G401 (cell line): ENCODE results near the gene ABCC10. TPM values are rescaled to one million over a fixed set of nuclear protein-coding genes. Genes with fewer than 3 reads are reported as not detected.
A peak's percentile ranks its signal among the peaks of the same experiment; 100 is the strongest.
"Not testable (repeated sequence)": the region's sequence is repeated elsewhere in the genome, so short reads cannot be mapped to it uniquely, and the experiment has no call there.

Experiments
- DNase-seq: peaks from one replicate; pipeline ENCODE4 v3.0.0-alpha.2; 2015; ENCODE audit warnings: low spot score
- in situ Hi-C: cut with HindIII; loops from 2 replicates; pipeline ENCODE4 v1.10.0; 2016; ENCODE audit warnings: low sequenced_read_pairs, mixed read lengths
- total RNA-seq: library from RNA; depleted of rRNA; stranded (reverse); fragments of >200 nt; shearing (Covaris generic); gene quantifications from 2 replicates; pipeline ENCODE4 v1.2.3, GENCODE V29; 2014

ABCC10 gene
- total RNA-seq, 1 experiment from 2014 or later: 17.3 TPM

DNA sequence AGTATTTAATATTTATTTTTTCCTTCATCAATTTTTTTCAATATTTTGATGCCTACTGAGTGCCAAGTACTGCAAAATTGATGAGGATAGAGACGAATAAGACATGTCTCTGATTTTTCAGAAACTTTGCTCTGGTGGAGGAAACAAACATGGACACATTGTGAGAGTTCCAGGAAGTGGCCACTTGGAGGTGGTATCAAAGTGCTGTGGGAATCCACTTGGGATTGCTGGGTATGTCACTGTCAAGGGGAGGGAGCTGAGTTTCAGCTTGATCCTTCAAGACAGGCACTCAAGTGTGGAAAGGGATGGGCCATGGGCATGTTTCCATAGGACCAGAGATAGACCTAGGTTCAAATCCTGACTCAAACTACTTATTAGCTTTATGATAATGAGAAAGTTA lies 24.5 kb upstream of the ABCC10 start:
- in situ Hi-C loops: no loop called here
- no peak for DNase-seq

DNA sequence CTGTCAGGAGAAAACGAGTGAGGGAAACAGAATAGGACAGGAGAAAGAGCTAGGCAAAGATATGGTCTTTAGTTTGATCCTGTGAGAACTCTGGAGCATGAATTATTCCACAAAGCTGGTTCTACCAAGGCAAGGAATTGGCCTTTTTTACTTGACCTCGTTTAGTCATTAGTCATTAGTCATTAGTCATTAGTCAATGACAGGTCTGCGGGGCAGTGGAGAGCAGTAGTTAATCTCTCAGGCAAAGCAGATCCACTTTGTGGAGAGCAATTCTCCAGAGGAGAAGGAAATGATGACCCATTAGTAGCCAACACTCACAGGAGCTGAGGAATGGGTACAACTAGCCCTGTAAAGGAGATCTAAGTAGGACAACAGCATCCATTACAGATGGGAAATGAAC lies 22.0 kb upstream of the ABCC10 start:
- in situ Hi-C loops: no loop called here
- DNase-seq: no peak

DNA sequence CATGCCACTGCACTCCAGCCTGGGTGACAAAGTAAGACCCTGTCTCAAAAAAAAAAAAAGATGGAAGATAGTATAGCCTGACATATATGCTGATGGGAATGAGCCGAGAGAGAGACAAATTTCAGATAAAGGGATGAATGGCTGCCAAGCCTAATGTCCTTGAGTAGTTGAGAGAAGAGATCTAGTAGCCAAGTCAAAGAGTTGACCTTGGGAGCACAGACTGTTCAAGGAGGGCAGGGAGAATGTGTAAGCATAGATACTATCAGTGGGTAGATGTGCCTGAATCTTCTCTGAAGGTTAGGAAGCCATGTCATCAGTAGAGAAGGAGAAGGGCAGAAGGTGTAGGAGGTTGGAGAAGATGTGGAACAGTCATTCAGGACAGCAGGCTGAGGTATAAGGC lies 20.0 kb upstream of the ABCC10 start:
- in situ Hi-C loops: no loop called here
- no peak for DNase-seq

DNA sequence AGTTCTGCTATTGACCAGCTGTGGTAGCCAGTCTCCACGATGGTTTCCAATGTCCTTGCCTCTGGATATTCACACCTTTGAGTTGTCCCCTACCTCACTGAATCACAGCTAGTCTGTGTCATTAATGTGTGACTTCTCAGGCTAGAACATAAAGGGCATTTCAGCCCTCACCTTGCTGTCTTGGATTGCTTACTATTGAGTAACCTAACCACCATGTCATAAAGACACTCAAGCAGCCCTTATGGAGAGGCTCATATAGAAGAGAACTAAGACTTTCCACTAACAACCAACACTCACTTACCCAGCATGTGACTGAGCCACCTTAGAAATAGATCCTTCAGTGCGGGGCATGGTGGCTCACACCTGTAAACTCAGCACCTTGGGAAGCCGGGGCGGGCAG lies 19.1 kb upstream of the ABCC10 start:
- no peak for DNase-seq
- in situ Hi-C loops: no loop called here

DNA sequence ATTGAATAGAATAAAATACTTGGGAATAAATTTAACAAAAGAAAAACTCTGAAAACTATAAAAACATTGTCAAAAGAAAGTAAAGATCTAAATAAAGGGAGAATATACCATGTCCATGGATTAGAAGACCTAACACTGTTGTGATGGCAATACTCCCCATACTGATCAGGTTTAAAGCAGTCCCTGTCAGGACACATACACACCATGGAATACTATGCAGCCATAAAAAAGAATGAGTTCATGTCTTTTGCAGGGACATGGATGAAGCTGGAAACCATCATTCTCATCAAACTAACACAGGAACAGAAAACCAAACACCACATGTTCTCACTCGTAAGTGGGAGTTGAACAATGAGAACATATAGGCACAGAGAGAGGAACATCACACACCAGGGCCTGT lies 16.6 kb upstream of the ABCC10 start:
- in situ Hi-C loops, DNase-seq: not testable (repeated sequence)

DNA sequence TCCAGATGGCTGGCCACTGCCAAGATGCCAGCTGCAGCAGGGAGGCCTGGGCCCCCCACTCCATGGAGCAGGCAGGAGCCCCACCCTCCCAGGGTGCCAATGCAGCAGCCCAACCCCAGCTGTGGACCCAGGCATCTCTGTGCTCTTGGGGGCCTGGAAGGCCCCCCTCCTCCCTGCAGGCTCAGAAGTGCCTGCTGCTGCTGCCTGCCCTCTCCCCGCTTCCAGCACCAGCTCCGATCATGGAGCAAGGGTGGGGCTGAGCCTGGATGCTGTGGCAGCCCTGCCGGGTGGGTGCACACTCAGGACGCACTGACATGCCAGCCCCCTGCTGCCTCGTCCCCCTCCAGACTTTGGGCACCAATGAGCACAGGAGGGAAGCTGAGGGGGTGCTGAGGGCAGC lies 14.8 kb upstream of the ABCC10 start:
- in situ Hi-C loops: no loop called here
- no peak for DNase-seq

DNA sequence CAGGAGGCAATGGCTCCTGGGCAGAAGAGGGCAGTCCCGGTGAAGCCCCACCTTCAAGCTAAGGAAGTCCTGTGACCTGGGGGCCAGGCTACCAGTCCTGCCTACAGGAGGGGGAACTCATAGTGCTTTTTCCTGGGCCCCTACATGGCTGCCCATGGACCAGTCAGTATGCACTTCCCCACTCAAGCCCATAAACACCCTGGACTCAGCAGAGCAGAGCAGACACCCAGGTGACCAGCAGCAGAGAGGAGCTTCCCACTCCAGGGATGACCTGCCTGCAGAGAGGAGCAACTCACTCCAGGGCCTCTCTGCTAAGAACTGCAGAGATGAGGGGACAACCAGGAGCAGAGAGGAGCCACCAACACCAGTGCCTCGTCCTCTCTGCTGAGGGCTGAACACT lies 14.3 kb upstream of the ABCC10 start:
- DNase-seq: no peak
- in situ Hi-C loops: no loop called here

DNA sequence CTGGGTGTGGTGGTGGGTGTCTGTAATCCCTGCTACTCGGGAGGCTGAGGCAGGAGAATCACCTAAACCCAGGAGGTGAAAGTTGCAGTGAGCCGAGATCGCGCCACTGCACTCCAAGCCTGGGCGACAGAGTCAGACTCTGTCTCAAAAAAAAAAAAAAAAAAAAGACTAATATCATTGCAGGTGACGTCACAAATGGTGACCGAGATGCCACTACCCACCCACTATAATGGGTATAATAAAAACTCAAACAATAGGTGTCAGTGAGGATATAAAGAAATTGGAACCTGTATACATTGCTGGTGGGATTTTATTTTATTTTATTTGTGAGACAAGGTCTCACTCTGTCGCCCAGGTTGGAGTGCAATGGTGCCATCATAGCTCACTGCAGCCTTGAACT lies 12.1 kb upstream of the ABCC10 start:
- in situ Hi-C loops, DNase-seq: not testable (repeated sequence)

DNA sequence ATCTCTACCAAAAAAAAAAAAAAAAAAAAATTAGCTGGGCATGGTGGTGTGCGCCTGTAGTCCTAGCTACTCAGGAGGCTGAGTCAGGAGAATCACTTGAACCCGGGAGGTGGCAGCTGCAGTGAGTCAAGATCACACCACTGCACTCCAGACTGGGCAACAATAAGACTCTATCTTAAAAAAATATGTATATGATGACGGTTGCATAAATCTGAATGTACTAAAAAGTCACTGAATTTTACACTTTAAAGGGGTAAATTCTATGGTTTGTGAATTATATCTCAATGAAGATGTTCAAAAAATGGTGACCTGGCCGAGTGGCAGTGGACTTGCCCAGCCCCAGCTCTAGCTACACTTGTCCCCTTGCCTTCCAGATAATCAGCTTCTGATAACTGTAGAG lies 10.4 kb upstream of the ABCC10 start:
- no peak for DNase-seq
- in situ Hi-C loops: no loop called here

DNA sequence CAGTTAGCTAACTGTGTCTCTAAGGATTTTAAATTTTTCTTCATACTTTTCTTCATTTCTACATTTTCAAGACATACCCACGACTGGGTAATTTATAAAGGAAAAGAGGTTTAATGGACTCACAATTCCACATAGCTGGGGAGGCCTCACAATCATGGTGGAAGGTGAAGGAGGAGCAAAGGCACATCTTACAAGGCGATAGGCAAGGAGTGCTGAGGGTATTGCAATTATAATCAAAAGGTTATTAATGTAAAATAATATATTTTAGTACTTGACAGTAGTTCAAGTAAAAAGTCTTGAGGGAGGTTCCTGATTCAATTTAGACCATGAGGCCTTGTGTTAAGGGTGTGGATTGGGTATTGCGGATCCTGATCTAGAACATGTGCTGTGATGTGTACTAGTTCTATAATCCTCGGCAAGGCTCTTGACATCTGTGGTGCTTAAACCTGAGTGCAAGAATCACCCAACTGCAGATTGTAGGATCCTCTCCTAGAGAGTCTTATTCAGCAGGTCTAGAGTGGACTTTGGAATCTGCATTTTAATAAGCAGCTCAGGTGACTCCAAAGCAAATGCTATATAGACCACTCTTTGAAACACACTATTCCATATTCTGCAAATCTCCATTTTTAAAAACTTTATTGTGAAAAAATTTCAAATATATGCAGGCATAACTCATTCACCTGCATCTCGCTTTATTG lies 7.2 kb upstream of the ABCC10 start:
- in situ Hi-C loops: no loop called here
- DNase-seq: no peak

DNA sequence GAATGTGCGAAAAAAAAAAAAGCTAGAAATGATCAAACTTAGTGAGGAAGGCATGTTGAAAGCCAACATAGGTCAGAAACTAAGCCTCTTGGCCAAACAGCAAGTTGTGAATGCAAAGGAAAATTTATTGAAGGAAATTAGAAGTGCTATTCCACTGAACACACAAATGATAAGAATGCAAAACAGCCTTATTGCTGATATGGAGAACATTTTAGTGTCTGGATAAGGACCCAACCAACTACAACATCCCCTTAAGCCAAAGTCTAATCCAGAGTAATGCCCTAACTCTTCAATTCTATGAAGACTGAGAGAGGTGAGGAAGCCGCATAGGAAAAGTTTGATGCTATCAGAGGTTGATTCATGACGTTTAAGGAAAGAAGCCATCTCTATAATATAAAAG lies 5.5 kb upstream of the ABCC10 start:
- DNase-seq: no peak
- in situ Hi-C loops: no loop called here

DNA sequence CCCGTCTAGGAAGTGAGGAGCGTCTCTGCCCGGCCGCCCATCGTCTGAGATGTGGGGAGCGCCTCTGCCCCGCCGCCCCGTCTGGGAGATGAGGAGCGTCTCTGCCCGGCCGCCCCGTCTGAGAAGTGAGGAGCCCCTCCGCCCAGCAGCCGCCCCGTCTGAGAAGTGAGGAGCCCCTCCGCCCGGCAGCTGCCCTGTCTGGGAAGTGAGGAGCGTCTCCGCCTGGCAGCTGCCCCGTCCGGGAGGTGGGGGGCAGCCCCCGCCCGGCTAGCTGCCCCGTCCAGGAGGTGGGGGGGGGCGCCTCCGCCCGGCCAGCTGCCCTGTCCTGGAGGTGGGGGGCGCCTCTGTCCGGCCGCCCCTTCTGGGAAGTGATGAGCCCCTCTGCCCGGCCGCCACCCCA lies 2.3 kb upstream of the ABCC10 start:
- DNase-seq, in situ Hi-C loops: not testable (repeated sequence)

DNA sequence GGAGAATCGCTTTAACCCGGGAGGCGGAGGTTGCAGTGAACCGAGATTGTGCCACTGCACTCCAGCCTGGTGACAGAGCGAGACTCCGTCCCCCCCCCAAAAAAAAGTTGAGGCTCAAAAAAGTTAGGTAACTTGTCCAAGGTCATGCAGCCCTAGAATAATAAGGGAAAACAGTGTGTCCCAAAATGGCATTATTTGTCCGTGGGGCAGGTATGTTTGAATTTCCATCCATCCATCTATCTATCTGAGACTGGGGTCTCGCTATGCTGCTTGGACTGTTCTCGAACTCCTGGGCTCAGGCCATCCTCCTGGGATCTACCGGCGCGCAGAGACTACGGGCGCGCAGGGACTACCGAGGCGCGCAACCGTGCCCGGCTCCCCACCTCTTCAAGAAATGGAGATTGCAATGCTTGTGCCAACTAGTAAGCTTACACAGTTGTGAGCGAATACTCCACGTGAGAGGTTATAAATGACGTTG lies 374 bp upstream of the ABCC10 start:
- DNase-seq: no peak
- in situ Hi-C loops: no loop called here

DNA sequence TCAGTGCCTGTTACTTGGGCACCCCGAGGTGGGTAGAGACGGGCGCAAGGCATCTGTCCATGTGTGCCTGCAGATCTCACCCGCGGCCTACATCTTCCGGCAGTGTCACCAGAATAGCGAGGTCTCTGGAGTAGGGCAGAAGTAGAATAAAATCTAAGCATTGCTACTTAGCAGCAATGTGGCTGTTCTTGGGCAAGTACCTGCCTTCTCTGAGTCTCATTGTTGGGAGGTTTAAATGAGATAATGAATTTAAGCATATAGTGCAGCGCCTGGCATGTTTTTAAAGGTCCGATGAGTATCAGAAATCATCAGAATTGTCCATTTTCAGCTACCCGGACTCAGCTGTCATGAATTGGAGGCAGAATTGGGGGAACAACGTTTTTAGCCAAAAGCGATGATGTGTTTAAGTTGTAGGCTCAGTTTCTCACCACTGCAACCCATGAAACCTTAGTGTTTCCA lies 800 bp downstream of the ABCC10 start:
- in situ Hi-C loops: no loop called here
- DNase-seq: peak; percentile 53

DNA sequence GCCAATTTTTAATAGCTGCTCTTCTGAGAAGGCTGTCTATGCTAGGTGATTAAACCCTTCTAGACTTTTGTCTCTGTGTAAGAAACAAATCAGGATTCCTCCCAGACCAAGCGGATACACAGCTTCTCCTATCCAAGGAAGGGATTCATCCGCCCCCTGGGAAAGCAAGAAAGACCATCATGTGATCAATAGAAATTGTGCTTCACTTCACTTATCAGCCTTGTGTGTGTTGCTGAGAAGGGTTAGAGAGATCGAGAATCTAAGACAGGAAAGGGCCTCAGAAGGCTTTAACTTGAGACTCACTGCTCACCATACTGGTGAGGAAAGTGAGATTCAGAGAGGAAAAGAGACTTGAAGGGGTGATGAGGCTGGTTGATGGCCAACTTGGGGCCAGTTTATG lies 1.5 kb downstream of the ABCC10 start:
- peak; percentile 8 for DNase-seq
- in situ Hi-C loops: no loop called here

DNA sequence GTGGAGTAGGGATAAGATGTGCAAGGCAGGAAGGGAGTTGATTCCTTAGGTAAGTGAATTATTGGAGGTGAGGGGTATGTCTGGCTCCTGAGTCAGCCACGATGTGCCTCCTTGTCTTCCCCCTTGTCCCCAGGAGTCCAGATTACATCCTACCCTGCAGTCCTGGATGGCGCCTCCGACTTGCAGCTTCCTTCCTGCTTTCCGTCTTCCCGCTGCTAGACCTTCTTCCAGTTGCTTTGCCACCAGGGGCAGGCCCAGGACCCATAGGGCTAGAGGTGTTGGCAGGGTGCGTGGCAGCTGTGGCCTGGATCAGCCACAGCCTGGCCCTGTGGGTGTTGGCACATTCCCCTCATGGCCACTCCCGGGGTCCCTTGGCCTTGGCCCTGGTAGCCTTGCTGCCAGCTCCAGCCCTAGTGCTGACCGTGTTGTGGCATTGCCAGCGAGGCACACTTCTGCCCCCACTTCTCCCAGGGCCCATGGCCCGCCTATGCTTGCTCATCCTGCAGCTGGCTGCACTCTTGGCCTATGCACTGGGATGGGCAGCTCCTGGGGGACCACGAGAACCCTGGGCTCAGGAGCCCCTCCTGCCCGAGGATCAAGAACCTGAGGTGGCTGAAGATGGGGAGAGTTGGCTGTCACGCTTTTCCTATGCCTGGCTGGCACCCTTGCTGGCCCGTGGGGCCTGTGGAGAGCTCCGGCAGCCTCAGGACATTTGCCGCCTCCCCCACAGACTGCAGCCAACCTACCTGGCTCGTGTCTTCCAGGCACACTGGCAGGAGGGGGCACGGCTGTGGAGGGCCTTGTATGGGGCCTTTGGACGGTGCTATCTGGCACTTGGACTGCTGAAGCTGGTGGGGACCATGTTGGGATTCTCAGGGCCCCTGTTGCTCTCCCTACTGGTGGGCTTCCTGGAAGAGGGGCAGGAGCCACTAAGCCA lies 4.9 kb downstream of the ABCC10 start:
- in situ Hi-C loops: no loop called here
- no peak for DNase-seq

DNA sequence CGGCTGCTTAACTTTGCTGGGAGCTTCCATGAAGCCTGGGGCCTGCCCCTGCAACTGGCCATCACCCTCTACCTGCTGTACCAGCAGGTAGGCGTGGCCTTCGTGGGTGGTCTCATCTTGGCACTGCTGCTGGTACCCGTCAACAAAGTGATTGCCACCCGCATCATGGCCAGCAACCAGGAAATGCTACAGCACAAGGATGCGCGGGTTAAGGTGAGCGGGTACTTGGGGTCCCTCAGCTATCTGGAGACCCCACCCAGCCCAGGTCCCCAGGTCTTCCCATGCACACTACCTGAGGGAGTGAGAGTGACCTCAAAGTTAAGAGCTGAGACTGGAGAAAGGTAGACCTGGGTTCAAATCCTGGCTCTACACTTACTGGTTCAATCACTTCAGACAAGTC lies 5.8 kb downstream of the ABCC10 start:
- in situ Hi-C loops: no loop called here

DNA sequence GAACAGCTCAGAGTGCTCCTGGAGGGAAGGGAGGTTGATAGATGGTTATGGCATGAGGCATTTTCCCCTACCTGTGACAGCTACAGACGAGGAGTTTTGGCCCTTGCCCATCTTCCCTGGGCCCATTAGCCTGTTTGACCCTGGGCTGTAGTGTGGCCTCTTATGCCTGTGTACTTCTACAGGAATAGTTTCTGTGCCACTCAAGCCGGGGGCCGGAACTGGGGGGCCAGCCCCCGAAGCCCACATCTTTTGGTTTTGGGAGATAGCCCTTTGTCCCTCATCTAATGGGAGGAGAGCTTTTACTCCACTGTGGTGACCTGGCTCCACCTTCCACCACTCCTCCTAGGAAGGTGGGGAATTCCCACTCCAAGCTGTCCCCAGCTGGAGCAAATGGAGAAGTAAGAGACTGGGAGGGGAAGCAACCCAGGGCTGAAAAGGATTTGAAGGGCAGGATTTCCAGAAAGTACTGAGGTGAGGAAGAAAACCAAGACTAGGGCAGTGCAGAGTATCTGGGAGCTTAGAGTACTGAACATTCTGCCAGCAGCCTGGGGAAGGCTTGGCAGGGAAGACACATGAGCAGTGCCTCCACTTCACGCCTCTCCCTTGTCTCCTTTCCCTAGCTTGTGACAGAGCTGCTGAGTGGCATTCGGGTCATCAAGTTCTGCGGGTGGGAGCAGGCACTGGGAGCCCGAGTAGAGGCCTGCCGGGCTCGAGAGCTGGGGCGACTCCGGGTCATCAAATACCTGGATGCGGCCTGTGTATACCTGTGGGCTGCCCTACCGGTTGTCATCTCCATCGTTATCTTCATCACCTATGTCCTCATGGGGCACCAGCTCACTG lies 6.9 kb downstream of the ABCC10 start:
- in situ Hi-C loops: no loop called here
- DNase-seq: no peak

More for the DNA sequence above, 5.8 kb downstream of the ABCC10 start:
- no peak for DNase-seq

DNA sequence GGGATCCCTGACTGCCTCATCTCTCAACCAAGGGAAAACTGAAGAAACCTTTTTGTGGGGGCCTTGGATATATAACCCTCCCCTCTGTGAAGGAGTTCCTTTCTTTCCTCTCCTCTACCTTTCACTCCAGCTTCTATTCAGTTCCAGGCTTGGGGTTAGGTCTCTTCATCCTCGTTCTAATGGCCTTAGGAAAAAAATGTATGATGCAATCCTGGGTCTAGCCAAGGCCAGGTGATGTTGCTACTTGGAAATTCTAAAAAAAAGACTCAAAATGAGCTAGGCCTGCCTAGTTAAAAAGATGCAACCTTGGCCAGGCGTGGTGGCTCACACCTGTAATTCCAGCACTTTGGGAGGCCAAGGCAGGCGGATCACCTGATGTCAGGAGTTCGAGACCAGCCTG lies 7.6 kb downstream of the ABCC10 start:
- DNase-seq: no peak
- in situ Hi-C loops: no loop called here
